Measurements from ENCODE around the gene TOE1. TPM values are rescaled to one million over a fixed set of nuclear protein-coding genes. Genes with fewer than 3 reads are reported as not detected.
A peak's percentile ranks its signal among the peaks of the same experiment; 100 is the strongest.

TOE1 gene
- total RNA-seq, 2 donors from 2014 or later = 2.0 to 2.3 TPM

- peak in 2 of 4 donors; percentile 21 to 34 for DNase-seq
- intact Hi-C loops (cut with DNase I) = no loop called here
- ATAC-seq = no peak
- no peaks in the 10 kb centered on the region for H3K9me3 ChIP-seq
- WGBS, 2 donors = 76 to 89% methylated on average over 9 of the region's 9 CpGs
- TF ChIP-seq POLR2A (IDR thresholded peaks at IDR 0.05) (no peak), CTCF (IDR thresholded peaks at IDR 0.05) (no peak)
- H3K4me1 ChIP-seq = peaks cover 12% of the 10 kb centered on the region
- no peak overlapping the region for H3K27ac ChIP-seq
- no peaks in the 10 kb centered on the region for H3K36me3 ChIP-seq (replicated peaks in 1 of 2; ENCODE audit: insufficient read depth in 1 of 2, low read depth in 2 of 2)
- no peaks in the 10 kb centered on the region for H3K27me3 ChIP-seq
- no peak overlapping the region for H3K4me3 ChIP-seq
These were observed 5.4 kb upstream of the TOE1 start for GRCh38 chr1:45334308-45335245.

- H3K36me3 ChIP-seq (replicated peaks in 1 of 2; ENCODE audit: insufficient read depth in 1 of 2, low read depth in 2 of 2) = no peaks in the 10 kb centered on the region
- TF ChIP-seq CTCF (IDR thresholded peaks at IDR 0.05) = no peak
- TF ChIP-seq POLR2A (IDR thresholded peaks at IDR 0.05) = no peak
- intact Hi-C loops (cut with DNase I) = no loop called here
- no peak overlapping the region for H3K4me3 ChIP-seq
- H3K4me1 ChIP-seq = peaks cover 18% of the 10 kb centered on the region
- H3K27ac ChIP-seq = peak overlapping the region in 3 of 4 donors; percentile 0 to 35 (median 31)
- DNase-seq (no peak), ATAC-seq (no peak)
- H3K9me3 ChIP-seq = no peaks in the 10 kb centered on the region
- WGBS, 2 donors = 69 to 77% methylated on average over 4 of the region's 4 CpGs
- no peaks in the 10 kb centered on the region for H3K27me3 ChIP-seq
These were observed 4.1 kb upstream of the TOE1 start for GRCh38 chr1:45335855-45336324.

GRCh38 chr1:45337630-45338325 lies 2.2 kb upstream of the TOE1 start:
- Histone ChIP-seq H3K27me3 (no peaks in the 10 kb centered on the region), H3K36me3 (replicated peaks in 1 of 2; ENCODE audit: insufficient read depth in 1 of 2, low read depth in 2 of 2) (peaks cover 0 to 1% of the 10 kb centered on the region in 2 donors), H3K4me3 (no peak overlapping the region), H3K4me1 (peaks cover 27% of the 10 kb centered on the region), H3K9me3 (no peaks in the 10 kb centered on the region), H3K27ac (no peak overlapping the region)
- no peak for TF ChIP-seq CTCF (IDR thresholded peaks at IDR 0.05)
- TF ChIP-seq POLR2A (IDR thresholded peaks at IDR 0.05) = no peak
- WGBS, 2 donors = 88 to 97% methylated on average over 3 of the region's 3 CpGs
- ATAC-seq (no peak), DNase-seq (no peak)
- intact Hi-C loops (cut with DNase I) = no loop called here

- H3K36me3 ChIP-seq (replicated peaks in 1 of 2; ENCODE audit: insufficient read depth in 1 of 2, low read depth in 2 of 2) = peaks cover 0 to 10% of the 10 kb centered on the region in 2 donors
- intact Hi-C loops (cut with DNase I) = loop anchor here (5.0 to 10.0 kb wide), 2 partner anchors 156 to 234 kb away; no protein-coding TSS in a partner anchor
- H3K4me1 ChIP-seq = peaks cover 24% of the 10 kb centered on the region
- H3K27ac ChIP-seq = peak overlapping the region in 1 of 4 donors; percentile 99
- 22 to 31% methylated on average over 4 to 6 of the region's 6 CpGs for WGBS, 2 donors
- H3K9me3 ChIP-seq = no peaks in the 10 kb centered on the region
- H3K4me3 ChIP-seq = peak overlapping the region in 1 of 2 donors; percentile 93
- no peak for TF ChIP-seq CTCF (IDR thresholded peaks at IDR 0.05)
- TF ChIP-seq POLR2A (IDR thresholded peaks at IDR 0.05) = no peak
- DNase-seq = no peak
- H3K27me3 ChIP-seq = no peaks in the 10 kb centered on the region
- ATAC-seq = no peak
These were observed 971 bp downstream of the TOE1 start for GRCh38 chr1:45340816-45341466.

Measured in body of pancreas (tissue), 4 donors.